Measurements from ENCODE around the gene POU4F1. TPM values are rescaled to one million over a fixed set of nuclear protein-coding genes. Genes with fewer than 3 reads are reported as not detected.

The POU4F1 gene
- total and polyA plus RNA-seq, 10 donors: 0.03 to 0.17 (median 0.08) TPM; not detected in 6

- Histone ChIP-seq H3K4me1 (no peaks in the 10 kb centered on the region), H3K4me3 (no peak overlapping the region), H3K27ac (no peak overlapping the region), H3K9me3 (no peaks in the 10 kb centered on the region), H3K27me3 (replicated peaks in 1 of 7) (peaks cover 0 to 18% (median 0%) of the 10 kb centered on the region in 7 donors), H3K36me3 (no peaks in the 10 kb centered on the region)
- TF ChIP-seq POLR2AphosphoS5 (IDR thresholded peaks at IDR 0.05): no peak
- no peak for TF ChIP-seq CTCF (IDR thresholded peaks at IDR 0.05 in 8 of 11, conservative IDR thresholded peaks at IDR 0.05 in 3 of 11)
- no peak for TF ChIP-seq POLR2A (IDR thresholded peaks at IDR 0.05)
- WGBS, 5 donors: 65 to 88% (median 77%) methylated on average over 4 of the region's 4 CpGs
- intact Hi-C loops (cut with DNase I; ENCODE audit: low total_unique reads): no loop called here
- no peak for DNase-seq
Observed at GRCh38 chr13:78576261-78576660, 27.1 kb downstream of the POU4F1 start.

GRCh38 chr13:78572459-78572858, 30.9 kb downstream of the POU4F1 start:
- Histone ChIP-seq H3K4me3 (no peak overlapping the region), H3K27me3 (replicated peaks in 1 of 7) (peaks cover 0 to 14% (median 0%) of the 10 kb centered on the region in 7 donors), H3K9me3 (no peaks in the 10 kb centered on the region), H3K27ac (no peak overlapping the region), H3K4me1 (no peaks in the 10 kb centered on the region), H3K36me3 (no peaks in the 10 kb centered on the region)
- DNase-seq: no peak
- TF ChIP-seq CTCF (IDR thresholded peaks at IDR 0.05 in 8 of 11, conservative IDR thresholded peaks at IDR 0.05 in 3 of 11): no peak
- no peak for TF ChIP-seq POLR2A (IDR thresholded peaks at IDR 0.05)
- TF ChIP-seq POLR2AphosphoS5 (IDR thresholded peaks at IDR 0.05): no peak
- WGBS, 5 donors: 78 to 87% (median 80%) methylated on average over 5 of the region's 5 CpGs
- intact Hi-C loops (cut with DNase I; ENCODE audit: low total_unique reads): no loop called here

- intact Hi-C loops (cut with DNase I; ENCODE audit: low total_unique reads): no loop called here
- Histone ChIP-seq H3K27ac (no peak overlapping the region), H3K4me1 (no peaks in the 10 kb centered on the region), H3K27me3 (replicated peaks in 1 of 7) (peaks cover 0 to 14% (median 0%) of the 10 kb centered on the region in 7 donors), H3K36me3 (no peaks in the 10 kb centered on the region), H3K9me3 (no peaks in the 10 kb centered on the region), H3K4me3 (no peak overlapping the region)
- WGBS, 5 donors: 85 to 93% (median 87%) methylated on average over 1 of the region's 1 CpG
- TF ChIP-seq CTCF (IDR thresholded peaks at IDR 0.05 in 8 of 11, conservative IDR thresholded peaks at IDR 0.05 in 3 of 11): no peak
- TF ChIP-seq POLR2A (IDR thresholded peaks at IDR 0.05): no peak
- no peak for TF ChIP-seq POLR2AphosphoS5 (IDR thresholded peaks at IDR 0.05)
- DNase-seq: no peak
Observed at GRCh38 chr13:78569029-78569428, 34.3 kb downstream of the POU4F1 start.

- no peaks in the 10 kb centered on the region for H3K4me1 ChIP-seq
- DNase-seq: no peak
- 87 to 97% (median 88%) methylated on average over 5 of the region's 5 CpGs for WGBS, 5 donors
- H3K36me3 ChIP-seq: no peaks in the 10 kb centered on the region
- H3K4me3 ChIP-seq: no peak overlapping the region
- no peak overlapping the region for H3K27ac ChIP-seq
- no peaks in the 10 kb centered on the region for H3K9me3 ChIP-seq
- no peak for TF ChIP-seq POLR2AphosphoS5 (IDR thresholded peaks at IDR 0.05)
- TF ChIP-seq CTCF (IDR thresholded peaks at IDR 0.05 in 8 of 11, conservative IDR thresholded peaks at IDR 0.05 in 3 of 11): no peak
- TF ChIP-seq POLR2A (IDR thresholded peaks at IDR 0.05): no peak
- intact Hi-C loops (cut with DNase I; ENCODE audit: low total_unique reads): no loop called here
- H3K27me3 ChIP-seq (replicated peaks in 1 of 7): peaks cover 0 to 20% (median 0%) of the 10 kb centered on the region in 7 donors
Observed at GRCh38 chr13:78566631-78567030, 36.7 kb downstream of the POU4F1 start.
